ENCODE results near the gene APOF. TPM values are rescaled to one million over a fixed set of nuclear protein-coding genes. Genes with fewer than 3 reads are reported as not detected.

The APOF gene
- total RNA-seq, 2 donors from 2014 or later = not detected

DNA sequence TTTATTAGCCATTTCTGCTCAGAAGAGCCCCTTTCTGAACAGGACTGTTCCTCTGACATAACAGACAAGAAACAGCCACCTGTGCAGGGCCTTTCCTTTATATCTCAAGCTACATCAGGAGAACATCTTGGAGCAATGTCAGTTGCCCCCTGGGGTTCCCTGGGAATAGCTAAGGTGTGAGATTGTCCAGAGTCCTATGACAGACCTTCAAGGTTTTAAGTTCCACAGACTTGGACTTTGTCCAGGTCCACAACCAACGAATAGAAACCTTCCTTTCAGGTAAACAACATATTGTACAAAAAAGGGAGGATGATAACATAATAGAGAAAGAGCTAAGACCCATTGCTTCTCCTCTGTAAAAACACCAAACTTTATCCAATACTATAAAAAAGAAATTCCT, 21.0 kb downstream of the APOF start:
- Histone ChIP-seq H3K27ac (ENCODE audit: low read depth, low read length) (no peak overlapping the region), H3K36me3 (ENCODE audit: control insufficient read depth, insufficient read depth, low read length) (peaks cover 35% of the 10 kb centered on the region), H3K27me3 (ENCODE audit: control insufficient read depth, insufficient read depth, low read length, poor library complexity, severe bottlenecking) (no peaks in the 10 kb centered on the region), H3K9ac (ENCODE audit: extremely low read depth, low read length, poor library complexity, severe bottlenecking) (no peak overlapping the region), H3K4me3 (ENCODE audit: low read length) (no peak overlapping the region), H3K4me1 (ENCODE audit: control insufficient read depth, insufficient read depth, low read length) (no peaks in the 10 kb centered on the region), H3K9me3 (ENCODE audit: control insufficient read depth, low read length) (no peaks in the 10 kb centered on the region)
- peaks cover 15% of the 10 kb centered on the region for H3K4me1 Mint-ChIP-seq
- no peak overlapping the region for H3K4me3 Mint-ChIP-seq
- H3K9me3 Mint-ChIP-seq = no peaks in the 10 kb centered on the region
- no peak for DNase-seq
- WGBS, 2 experiments (ENCODE audit: insufficient coverage in 1 of 2, insufficient read length in 1 of 2) = 100% methylated on average over 1 of the region's 1 CpG; no CpG with 5 or more reads in 1 of the 2 experiments
- no peak for TF ChIP-seq CTCF (conservative IDR thresholded peaks at IDR 0.05)
- no peak overlapping the region for H3K27ac Mint-ChIP-seq
- H3K27me3 Mint-ChIP-seq (ENCODE audit: insufficient read depth) = no peaks in the 10 kb centered on the region
- peaks cover 32% of the 10 kb centered on the region for H3K36me3 Mint-ChIP-seq (ENCODE audit: low read depth)

DNA sequence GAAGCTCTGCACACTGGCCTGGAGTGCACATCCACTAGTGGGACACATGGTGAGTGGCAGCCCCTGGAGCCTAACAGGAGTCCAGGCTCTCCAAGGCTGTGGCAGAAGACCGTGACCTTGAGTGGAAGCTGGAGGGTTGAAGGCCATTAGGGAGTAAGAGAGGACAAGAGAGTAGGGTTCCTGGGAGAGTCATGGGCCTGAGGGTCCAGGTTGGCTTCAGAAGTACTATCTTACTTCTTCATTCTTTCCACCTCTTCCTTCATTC, 23.6 kb downstream of the APOF start:
- no peaks in the 10 kb centered on the region for H3K9me3 ChIP-seq (ENCODE audit: control insufficient read depth, low read length)
- no peak overlapping the region for H3K27ac ChIP-seq (ENCODE audit: low read depth, low read length)
- H3K4me1 Mint-ChIP-seq = peaks cover 19% of the 10 kb centered on the region
- peaks cover 17% of the 10 kb centered on the region for H3K36me3 Mint-ChIP-seq (ENCODE audit: low read depth)
- H3K4me3 Mint-ChIP-seq = peak overlapping the region; percentile 51
- no peaks in the 10 kb centered on the region for H3K4me1 ChIP-seq (ENCODE audit: control insufficient read depth, insufficient read depth, low read length)
- H3K27me3 ChIP-seq (ENCODE audit: control insufficient read depth, insufficient read depth, low read length, poor library complexity, severe bottlenecking) = no peaks in the 10 kb centered on the region
- H3K36me3 ChIP-seq (ENCODE audit: control insufficient read depth, insufficient read depth, low read length) = peaks cover 19% of the 10 kb centered on the region
- DNase-seq = no peak
- peak overlapping the region; percentile 89 for H3K27ac Mint-ChIP-seq
- WGBS, 2 experiments (ENCODE audit: insufficient coverage in 1 of 2, insufficient read length in 1 of 2) = 92% methylated on average over 1 of the region's 1 CpG; no CpG with 5 or more reads in 1 of the 2 experiments
- TF ChIP-seq CTCF (conservative IDR thresholded peaks at IDR 0.05) = no peak
- H3K27me3 Mint-ChIP-seq (ENCODE audit: insufficient read depth) = no peaks in the 10 kb centered on the region
- H3K9ac ChIP-seq (ENCODE audit: extremely low read depth, low read length, poor library complexity, severe bottlenecking) = no peak overlapping the region
- no peaks in the 10 kb centered on the region for H3K9me3 Mint-ChIP-seq
- no peak overlapping the region for H3K4me3 ChIP-seq (ENCODE audit: low read length)

GRCh38 chr12:56338308-56339157, 24.1 kb downstream of the APOF start, which contains the start of gene IL23A:
Gene IL23A (plus strand): TSS chr12:56338884. CDS start chr12:56339045, 161 bp downstream.
- 31 to 33% methylated on average over 5 to 9 of the region's 9 CpGs for WGBS, 2 experiments (ENCODE audit: insufficient coverage in 1 of 2, insufficient read length in 1 of 2)
- DNase-seq = peak; percentile 91
- no peak for TF ChIP-seq CTCF (conservative IDR thresholded peaks at IDR 0.05)

More at GRCh38 chr12:56338308-56339157, 24.1 kb downstream of the APOF start, which contains the start of gene IL23A:
- H3K9me3 ChIP-seq (ENCODE audit: control insufficient read depth, low read length) = no peaks in the 10 kb centered on the region
- no peaks in the 10 kb centered on the region for H3K9me3 Mint-ChIP-seq
- peak within 1 kb of the TSS; percentile 89 for H3K27ac Mint-ChIP-seq
- no peak within 1 kb of the TSS for H3K4me3 ChIP-seq (ENCODE audit: low read length)
- peaks cover 11% of the 10 kb centered on the region for H3K36me3 Mint-ChIP-seq (ENCODE audit: low read depth)
- H3K4me3 Mint-ChIP-seq = peak within 1 kb of the TSS; percentile 51
- no peaks in the 10 kb centered on the region for H3K4me1 ChIP-seq (ENCODE audit: control insufficient read depth, insufficient read depth, low read length)
- H3K9ac ChIP-seq (ENCODE audit: extremely low read depth, low read length, poor library complexity, severe bottlenecking) = no peak within 1 kb of the TSS
- peaks cover 14% of the 10 kb centered on the region for H3K36me3 ChIP-seq (ENCODE audit: control insufficient read depth, insufficient read depth, low read length)
- no peaks in the 10 kb centered on the region for H3K27me3 Mint-ChIP-seq (ENCODE audit: insufficient read depth)
- peaks cover 19% of the 10 kb centered on the region for H3K4me1 Mint-ChIP-seq
- H3K27ac ChIP-seq (ENCODE audit: low read depth, low read length) = no peak within 1 kb of the TSS
- no peaks in the 10 kb centered on the region for H3K27me3 ChIP-seq (ENCODE audit: control insufficient read depth, insufficient read depth, low read length, poor library complexity, severe bottlenecking)
